ENCODE measurements around the gene ANTXRL.
"Not testable (repeated sequence)": the region's sequence is repeated elsewhere in the genome, so short reads cannot be mapped to it uniquely, and the experiment has no call there.

GRCh38 chr10:46311961-46312431 is 25.2 kb downstream of the ANTXRL start:
- not testable (repeated sequence) for TF ChIP-seq CTCF, POLR2A, EP300 (IDR thresholded peaks at IDR 0.05)

Data from tibial nerve (tissue), 4 donors.